HepG2 (cell line): ENCODE data around the gene OMA1. TPM values are rescaled to one million over a fixed set of nuclear protein-coding genes. Genes with fewer than 3 reads are reported as not detected.

Source experiments
- ATAC-seq: fragments of 200-7000 bp; cut with Tn5 transposase; 3 replicates; pipeline ENCODE4 v1.9.1; 2020; ENCODE audit warnings: mild to moderate bottlenecking, moderate library complexity
- BruUV-seq: library from RNA; stranded (reverse); fragments of 400-500 nt; replicated peaks from 2 replicates; lab custom pipeline; 2021; lab: Mats Ljungman, UMichigan
- CTCF ChIA-PET: fragments of 300-600 bp; formaldehyde crosslinking; extraction: SDS; loops from one replicate; lab custom pipeline; 2021; ENCODE audit warnings: low total read pairs, inconsistent platforms, low intra/inter-chr PET ratio; lab: Yijun Ruan, JAX
- POLR2A ChIA-PET: fragments of 350-600 bp; sonication (Branson Sonifier 250); formaldehyde crosslinking; loops from one replicate; lab custom pipeline; 2020; ENCODE audit warnings: antibody characterized with exemption, inconsistent platforms; lab: Yijun Ruan, JAX
- DNase-seq: peaks from one replicate; pipeline ENCODE4 v3.0.0-alpha.2; 2015; ENCODE audit warnings: low spot score
- FAIRE-seq: peaks from 3 replicates; lab custom pipeline; 2011; peaks lifted over from hg19 to GRCh38; lab: Jason Lieb, UNC
- H2AFZ ChIP-seq: one replicate; pipeline ENCODE4 v1.6.1; 2011; ENCODE audit warnings: low read length, inconsistent platforms
- H3K27ac ChIP-seq: fragments of 300-600 bp; 3 replicates; pipeline ENCODE4 v1.8.0; 2011; ENCODE audit warnings: mixed run types, mild to moderate bottlenecking, mixed read lengths, low read length, inconsistent platforms; ENCODE audit not compliant: insufficient read depth; ENCODE audit errors: extremely low read length
- H3K27me3 ChIP-seq, 2 experiments: fragments of 200-600 bp in 1 of 2; 2 replicates in 1 of 2; 3 replicates in 1 of 2; pipeline versions ENCODE4 v1.6.0 to v1.8.0; 2011; ENCODE audit warnings: low read length in 2 of 2, mild to moderate bottlenecking in 2 of 2, moderate library complexity in 2 of 2, inconsistent platforms in 1 of 2; ENCODE audit not compliant: insufficient read depth in 2 of 2, control insufficient read depth in 1 of 2
- H3K36me3 ChIP-seq, 2 experiments: fragments of 200-600 bp in 1 of 2; replicated peaks in 1 of 2; 2 replicates in 1 of 2; 3 replicates in 1 of 2; pipeline versions ENCODE4 v1.5.1 to v1.8.0; 2011; ENCODE audit warnings: low read length in 2 of 2, inconsistent platforms in 1 of 2; ENCODE audit not compliant: insufficient read depth in 2 of 2, control insufficient read depth in 1 of 2
- H3K4me1 ChIP-seq: 2 replicates; pipeline ENCODE4 v1.5.1; 2012; ENCODE audit warnings: low read length, inconsistent platforms; ENCODE audit not compliant: insufficient read depth
- H3K4me2 ChIP-seq: 2 replicates; pipeline ENCODE4 v1.6.0; 2011; ENCODE audit warnings: low read depth, low read length, inconsistent platforms
- H3K4me3 ChIP-seq, 3 experiments: fragments of 200-600 bp in 1 of 3; sonication (generic), shearing (Covaris generic) in 1 of 3; replicated peaks in 1 of 3; 2 replicates each; pipeline ENCODE4 v1.5.1; 2011 to 2016; ENCODE audit warnings: low read length in 3 of 3, inconsistent platforms in 2 of 3, low read depth in 2 of 3, mild to moderate bottlenecking in 2 of 3, control low read depth in 1 of 3, mixed read lengths in 1 of 3; ENCODE audit not compliant: insufficient read depth in 1 of 3
- H3K79me2 ChIP-seq: one replicate; pipeline ENCODE4 v1.6.1; 2011; ENCODE audit warnings: low read length, inconsistent platforms; ENCODE audit not compliant: insufficient read depth
- H3K9ac ChIP-seq: 2 replicates; pipeline ENCODE4 v1.6.0; 2011; ENCODE audit warnings: mild to moderate bottlenecking, low read depth, low read length, inconsistent platforms; ENCODE audit not compliant: insufficient read depth
- H3K9me3 ChIP-seq: 2 replicates; pipeline ENCODE4 v1.5.1; 2012; ENCODE audit warnings: mild to moderate bottlenecking, low read length
- H4K20me1 ChIP-seq: 2 replicates; pipeline ENCODE4 v1.6.0; 2011; ENCODE audit warnings: inconsistent platforms, mild to moderate bottlenecking, low read length, moderate library complexity; ENCODE audit not compliant: insufficient read depth
- HNF4A ChIP-seq: sonication (generic); formaldehyde crosslinking; IDR thresholded peaks from 2 replicates; pipeline ENCODE4 v1.4.0; 2020; ENCODE audit warnings: missing genetic modification reagents
- HOMEZ ChIP-seq: IDR thresholded peaks from 2 replicates; pipeline ENCODE4 v1.6.1; 2016; ENCODE audit warnings: low read depth
- IRX3 ChIP-seq: sonication (generic); formaldehyde crosslinking; IDR thresholded peaks from 2 replicates; pipeline ENCODE4 v1.8.1; 2023; ENCODE audit warnings: mild to moderate bottlenecking, low read depth, missing genetic modification reagents, borderline replicate concordance
- NAIF1 ChIP-seq: sonication (generic); formaldehyde crosslinking; IDR thresholded peaks from 2 replicates; pipeline ENCODE4 v1.5.0; 2020; ENCODE audit warnings: mild to moderate bottlenecking, missing genetic modification reagents, borderline replicate concordance
- PHF8 ChIP-seq: sonication (generic); formaldehyde crosslinking; IDR thresholded peaks from 2 replicates; pipeline ENCODE4 v1.5.0; 2020; ENCODE audit warnings: missing genetic modification reagents
- SOX6 ChIP-seq, 2 experiments: fragments of 450-650 bp in 1 of 2; sonication (generic) in 1 of 2; formaldehyde crosslinking in 1 of 2; IDR thresholded peaks; 2 replicates each; pipeline versions ENCODE4 v1.4.0 to v1.6.1; 2017 to 2020; ENCODE audit warnings: antibody characterized with exemption in 1 of 2, mild to moderate bottlenecking in 1 of 2, missing genetic modification reagents in 1 of 2
- TBL1XR1 ChIP-seq: fragments of 150-350 bp; IDR thresholded peaks from 2 replicates; pipeline ENCODE4 v1.6.1; 2014; ENCODE audit warnings: borderline replicate concordance, low read length; ENCODE audit not compliant: partially characterized antibody
- ZNF704 ChIP-seq: sonication (generic); formaldehyde crosslinking; IDR thresholded peaks from 2 replicates; pipeline ENCODE4 v1.8.1; 2023; ENCODE audit warnings: mild to moderate bottlenecking, inconsistent platforms, moderate library complexity, missing genetic modification reagents, borderline replicate concordance
- ZSCAN25 ChIP-seq: sonication (generic); formaldehyde crosslinking; IDR thresholded peaks from 2 replicates; pipeline ENCODE4 v1.8.0; 2022; ENCODE audit warnings: mild to moderate bottlenecking, missing genetic modification reagents
- WGBS: methylation state at CpG from one replicate; pipeline ENCODE4 v1.1.6; 2017; ENCODE audit warnings: low lambda C conversion rate; 5-methylcytosine and 5-hydroxymethylcytosine counted together
- in situ Hi-C: cut with HindIII; loops from 2 replicates; pipeline ENCODE4 v1.10.0; 2017; ENCODE audit warnings: low pct_unique_long_range_greater_than_20kb; ENCODE audit not compliant: extremely low pct_ligation_motif_present
- intact Hi-C: fragments of 100-400 bp; cut with micrococcal nuclease; formaldehyde crosslinking; loops from one replicate; pipeline ENCODE4 v1.10.0; 2022; ENCODE audit not compliant: unreplicated experiment
- polyA plus RNA-seq, 8 experiments: library from polyadenylated mRNA; depleted of rRNA in 3 of 8; stranded (reverse) in 7 of 8; unstranded in 1 of 8; fragments of >200 nt; fragmentation: Illumina TruSeq in 4 of 8; extraction: Trizol in 4 of 8; gene quantifications; 2 replicates each; pipeline versions ENCODE4 v1.2.1 to v1.2.3, GENCODE V29; 2011 to 2016; ENCODE audit warnings: low read depth in 4 of 8, missing spikeins in 1 of 8, mixed read lengths in 1 of 8; ENCODE audit not compliant: insufficient read depth in 1 of 8
- total RNA-seq, 5 experiments: library from RNA; depleted of rRNA; stranded (reverse); fragments of >200 nt; fragmentation: Illumina TruSeq; extraction: Trizol; gene quantifications; 2 replicates each; pipeline ENCODE4 v1.2.3, GENCODE V29; 2016; ENCODE audit warnings: low read depth in 1 of 5
- TF ChIP-seq, protein P1 (sequence below): sonication (generic); formaldehyde crosslinking; IDR thresholded peaks from 2 replicates; pipeline ENCODE4 v1.4.0; 2020; ENCODE audit warnings: missing genetic modification reagents, borderline replicate concordance
- TF ChIP-seq, protein P2 (sequence below): sonication (generic); formaldehyde crosslinking; IDR thresholded peaks from 2 replicates; pipeline ENCODE4 v1.4.0; 2020; ENCODE audit warnings: missing genetic modification reagents

Gene OMA1
- total and polyA plus RNA-seq, 2 of the 13 experiments (the other 11 are each of a cell fraction or from before 2014, with no cell fraction given), result 7.0 to 26.9 TPM

GRCh38 chr1:58447886-58448285 is 98.6 kb downstream of the OMA1 start (continued):
- no peak for TF ChIP-seq ZNF704 (CRISPR knock-in tag)
- TF ChIP-seq PHF8 (CRISPR knock-in tag), result no peak

DNA sequence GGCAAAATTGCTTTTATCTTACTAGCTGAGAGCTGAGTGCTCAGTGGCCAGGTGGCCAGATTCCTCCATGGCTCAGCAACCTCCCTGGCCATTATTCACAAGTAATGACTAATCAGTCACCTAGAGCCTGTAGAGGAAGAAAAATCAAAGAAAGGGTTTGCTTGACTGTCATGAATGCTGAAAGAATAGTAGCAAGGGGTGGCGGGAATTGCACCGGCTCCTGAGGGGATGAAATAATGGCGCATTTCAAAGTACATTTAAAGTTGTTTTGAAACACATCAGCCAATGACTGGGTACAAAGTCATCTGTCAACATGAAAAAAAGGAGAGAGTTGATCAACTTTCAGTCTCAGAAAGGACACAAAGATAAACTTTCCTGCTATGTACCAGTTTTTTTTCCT is 99.5 kb downstream of the OMA1 start:
- ATAC-seq (peak; percentile 36; the same call in 2 of the 3 replicates), FAIRE-seq (no peak), DNase-seq (no peak)
- H3K4me2 ChIP-seq, result peak overlapping the region; percentile 45
- in situ Hi-C loops (no loop called here), intact Hi-C loops (no loop called here)
- no peaks in the 10 kb centered on the region for H3K79me2 ChIP-seq
- no peaks in the 10 kb centered on the region for H3K36me3 ChIP-seq
- CTCF ChIA-PET, result no interaction called here
- BruUV-seq, result no TSS peak
- POLR2A ChIA-PET, result no interaction called here
- H3K9me3 ChIP-seq, result no peaks in the 10 kb centered on the region
- H3K27ac ChIP-seq, result no peak overlapping the region
- no peak overlapping the region for H2AFZ ChIP-seq
- no peak overlapping the region for H3K9ac ChIP-seq
- 23% methylated on average over 3 of the region's 3 CpGs for WGBS
- peaks cover 51% of the 10 kb centered on the region for H3K4me1 ChIP-seq
- TF ChIP-seq IRX3 (CRISPR knock-in tag) (no peak), HOMEZ (CRISPR knock-in tag) (peak; percentile 50; the same call in 1 of the 2 replicates), HNF4A (CRISPR knock-in tag) (0 out of 2 replicates have a peak, but pooled peaks have one; percentile 6), ZSCAN25 (CRISPR knock-in tag) (no peak), TBL1XR1 (no peak), NAIF1 (no peak), SOX6 (IDR thresholded peaks at IDR 0.05) (no peak), SOX6 (CRISPR knock-in tag; IDR thresholded peaks at IDR 0.05) (no peak)
- TF ChIP-seq, protein P1, sequence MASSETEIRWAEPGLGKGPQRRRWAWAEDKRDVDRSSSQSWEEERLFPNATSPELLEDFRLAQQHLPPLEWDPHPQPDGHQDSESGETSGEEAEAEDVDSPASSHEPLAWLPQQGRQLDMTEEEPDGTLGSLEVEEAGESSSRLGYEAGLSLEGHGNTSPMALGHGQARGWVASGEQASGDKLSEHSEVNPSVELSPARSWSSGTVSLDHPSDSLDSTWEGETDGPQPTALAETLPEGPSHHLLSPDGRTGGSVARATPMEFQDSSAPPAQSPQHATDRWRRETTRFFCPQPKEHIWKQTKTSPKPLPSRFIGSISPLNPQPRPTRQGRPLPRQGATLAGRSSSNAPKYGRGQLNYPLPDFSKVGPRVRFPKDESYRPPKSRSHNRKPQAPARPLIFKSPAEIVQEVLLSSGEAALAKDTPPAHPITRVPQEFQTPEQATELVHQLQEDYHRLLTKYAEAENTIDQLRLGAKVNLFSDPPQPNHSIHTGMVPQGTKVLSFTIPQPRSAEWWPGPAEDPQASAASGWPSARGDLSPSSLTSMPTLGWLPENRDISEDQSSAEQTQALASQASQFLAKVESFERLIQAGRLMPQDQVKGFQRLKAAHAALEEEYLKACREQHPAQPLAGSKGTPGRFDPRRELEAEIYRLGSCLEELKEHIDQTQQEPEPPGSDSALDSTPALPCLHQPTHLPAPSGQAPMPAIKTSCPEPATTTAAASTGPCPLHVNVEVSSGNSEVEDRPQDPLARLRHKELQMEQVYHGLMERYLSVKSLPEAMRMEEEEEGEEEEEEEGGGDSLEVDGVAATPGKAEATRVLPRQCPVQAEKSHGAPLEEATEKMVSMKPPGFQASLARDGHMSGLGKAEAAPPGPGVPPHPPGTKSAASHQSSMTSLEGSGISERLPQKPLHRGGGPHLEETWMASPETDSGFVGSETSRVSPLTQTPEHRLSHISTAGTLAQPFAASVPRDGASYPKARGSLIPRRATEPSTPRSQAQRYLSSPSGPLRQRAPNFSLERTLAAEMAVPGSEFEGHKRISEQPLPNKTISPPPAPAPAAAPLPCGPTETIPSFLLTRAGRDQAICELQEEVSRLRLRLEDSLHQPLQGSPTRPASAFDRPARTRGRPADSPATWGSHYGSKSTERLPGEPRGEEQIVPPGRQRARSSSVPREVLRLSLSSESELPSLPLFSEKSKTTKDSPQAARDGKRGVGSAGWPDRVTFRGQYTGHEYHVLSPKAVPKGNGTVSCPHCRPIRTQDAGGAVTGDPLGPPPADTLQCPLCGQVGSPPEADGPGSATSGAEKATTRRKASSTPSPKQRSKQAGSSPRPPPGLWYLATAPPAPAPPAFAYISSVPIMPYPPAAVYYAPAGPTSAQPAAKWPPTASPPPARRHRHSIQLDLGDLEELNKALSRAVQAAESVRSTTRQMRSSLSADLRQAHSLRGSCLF (CRISPR knock-in tag), result no peak
- TF ChIP-seq, protein P2, sequence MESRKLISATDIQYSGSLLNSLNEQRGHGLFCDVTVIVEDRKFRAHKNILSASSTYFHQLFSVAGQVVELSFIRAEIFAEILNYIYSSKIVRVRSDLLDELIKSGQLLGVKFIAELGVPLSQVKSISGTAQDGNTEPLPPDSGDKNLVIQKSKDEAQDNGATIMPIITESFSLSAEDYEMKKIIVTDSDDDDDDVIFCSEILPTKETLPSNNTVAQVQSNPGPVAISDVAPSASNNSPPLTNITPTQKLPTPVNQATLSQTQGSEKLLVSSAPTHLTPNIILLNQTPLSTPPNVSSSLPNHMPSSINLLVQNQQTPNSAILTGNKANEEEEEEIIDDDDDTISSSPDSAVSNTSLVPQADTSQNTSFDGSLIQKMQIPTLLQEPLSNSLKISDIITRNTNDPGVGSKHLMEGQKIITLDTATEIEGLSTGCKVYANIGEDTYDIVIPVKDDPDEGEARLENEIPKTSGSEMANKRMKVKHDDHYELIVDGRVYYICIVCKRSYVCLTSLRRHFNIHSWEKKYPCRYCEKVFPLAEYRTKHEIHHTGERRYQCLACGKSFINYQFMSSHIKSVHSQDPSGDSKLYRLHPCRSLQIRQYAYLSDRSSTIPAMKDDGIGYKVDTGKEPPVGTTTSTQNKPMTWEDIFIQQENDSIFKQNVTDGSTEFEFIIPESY (CRISPR knock-in tag), result peak; percentile 64; the same call in 1 of the 2 replicates
- no peak overlapping the region for H3K4me3 ChIP-seq
- H3K27me3 ChIP-seq, result no peaks in the 10 kb centered on the region
- H4K20me1 ChIP-seq, result no peaks in the 10 kb centered on the region
